ENCODE results near the gene ERP44. TPM values are rescaled to one million over a fixed set of nuclear protein-coding genes. Genes with fewer than 3 reads are reported as not detected.

The ERP44 gene
- total RNA-seq, 1 experiment from 2014 or later = 10.1 TPM

DNA sequence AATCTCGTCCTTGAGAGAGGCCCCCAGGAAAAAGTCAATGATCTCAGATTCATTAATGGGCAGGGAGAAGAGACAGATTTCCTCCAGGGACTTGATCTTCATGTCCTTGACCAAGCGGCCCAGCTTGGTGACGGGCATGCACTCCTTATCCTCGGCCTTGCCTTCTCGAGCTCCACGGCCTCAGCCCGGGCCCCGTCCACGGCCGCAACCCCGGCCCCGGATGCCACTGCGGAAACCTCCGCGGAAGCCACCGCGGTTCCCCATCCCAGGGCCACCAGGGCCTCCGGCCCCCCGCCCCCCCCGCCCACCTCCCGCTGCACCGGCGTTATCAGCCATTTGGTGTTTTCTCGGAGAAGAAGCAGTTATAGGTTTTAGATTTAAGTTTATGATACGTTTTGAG, 18.5 kb upstream of the ERP44 start:
- intact Hi-C loops (cut with micrococcal nuclease; ENCODE audit: unreplicated experiment) = no loop called here
- ATAC-seq = no peak
- Histone ChIP-seq H3K9me3 (ENCODE audit: control insufficient read depth, insufficient read depth, low read depth, low read length) (peaks cover 3% of the 10 kb centered on the region; the same call in 1 of the 2 replicates), H3K27ac (ENCODE audit: low read length) (no peak overlapping the region), H3K36me3 (ENCODE audit: control insufficient read depth, insufficient read depth, low read length) (no peaks in the 10 kb centered on the region), H3K27me3 (ENCODE audit: control insufficient read depth, insufficient read depth, low read length) (no peaks in the 10 kb centered on the region), H3K4me3 (ENCODE audit: low read depth in 2 of 2, low read length in 2 of 2) (no peak overlapping the region), H3K4me1 (ENCODE audit: control insufficient read depth, insufficient read depth, low read length) (no peaks in the 10 kb centered on the region)
- no peak for DNase-seq (ENCODE audit: low read depth, low spot score)
- BruUV-seq (replicated peaks) = no TSS peak
- TF ChIP-seq SIN3A (IDR thresholded peaks at IDR 0.05; ENCODE audit: borderline replicate concordance, insufficient read depth, low read depth, low read length) (no peak), POLR2AphosphoS5 (IDR thresholded peaks at IDR 0.05; ENCODE audit: low read depth, low read length) (no peak), TCF7L2 (IDR thresholded peaks at IDR 0.05; ENCODE audit: low read depth, low read length) (no peak)
- TF ChIP-seq, protein P1, sequence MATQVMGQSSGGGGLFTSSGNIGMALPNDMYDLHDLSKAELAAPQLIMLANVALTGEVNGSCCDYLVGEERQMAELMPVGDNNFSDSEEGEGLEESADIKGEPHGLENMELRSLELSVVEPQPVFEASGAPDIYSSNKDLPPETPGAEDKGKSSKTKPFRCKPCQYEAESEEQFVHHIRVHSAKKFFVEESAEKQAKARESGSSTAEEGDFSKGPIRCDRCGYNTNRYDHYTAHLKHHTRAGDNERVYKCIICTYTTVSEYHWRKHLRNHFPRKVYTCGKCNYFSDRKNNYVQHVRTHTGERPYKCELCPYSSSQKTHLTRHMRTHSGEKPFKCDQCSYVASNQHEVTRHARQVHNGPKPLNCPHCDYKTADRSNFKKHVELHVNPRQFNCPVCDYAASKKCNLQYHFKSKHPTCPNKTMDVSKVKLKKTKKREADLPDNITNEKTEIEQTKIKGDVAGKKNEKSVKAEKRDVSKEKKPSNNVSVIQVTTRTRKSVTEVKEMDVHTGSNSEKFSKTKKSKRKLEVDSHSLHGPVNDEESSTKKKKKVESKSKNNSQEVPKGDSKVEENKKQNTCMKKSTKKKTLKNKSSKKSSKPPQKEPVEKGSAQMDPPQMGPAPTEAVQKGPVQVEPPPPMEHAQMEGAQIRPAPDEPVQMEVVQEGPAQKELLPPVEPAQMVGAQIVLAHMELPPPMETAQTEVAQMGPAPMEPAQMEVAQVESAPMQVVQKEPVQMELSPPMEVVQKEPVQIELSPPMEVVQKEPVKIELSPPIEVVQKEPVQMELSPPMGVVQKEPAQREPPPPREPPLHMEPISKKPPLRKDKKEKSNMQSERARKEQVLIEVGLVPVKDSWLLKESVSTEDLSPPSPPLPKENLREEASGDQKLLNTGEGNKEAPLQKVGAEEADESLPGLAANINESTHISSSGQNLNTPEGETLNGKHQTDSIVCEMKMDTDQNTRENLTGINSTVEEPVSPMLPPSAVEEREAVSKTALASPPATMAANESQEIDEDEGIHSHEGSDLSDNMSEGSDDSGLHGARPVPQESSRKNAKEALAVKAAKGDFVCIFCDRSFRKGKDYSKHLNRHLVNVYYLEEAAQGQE (IDR thresholded peaks at IDR 0.05; ENCODE audit: insufficient read depth in 1 of 2, low read depth in 2 of 2, low read length in 1 of 2) = no peak
- TF ChIP-seq, protein P2, sequence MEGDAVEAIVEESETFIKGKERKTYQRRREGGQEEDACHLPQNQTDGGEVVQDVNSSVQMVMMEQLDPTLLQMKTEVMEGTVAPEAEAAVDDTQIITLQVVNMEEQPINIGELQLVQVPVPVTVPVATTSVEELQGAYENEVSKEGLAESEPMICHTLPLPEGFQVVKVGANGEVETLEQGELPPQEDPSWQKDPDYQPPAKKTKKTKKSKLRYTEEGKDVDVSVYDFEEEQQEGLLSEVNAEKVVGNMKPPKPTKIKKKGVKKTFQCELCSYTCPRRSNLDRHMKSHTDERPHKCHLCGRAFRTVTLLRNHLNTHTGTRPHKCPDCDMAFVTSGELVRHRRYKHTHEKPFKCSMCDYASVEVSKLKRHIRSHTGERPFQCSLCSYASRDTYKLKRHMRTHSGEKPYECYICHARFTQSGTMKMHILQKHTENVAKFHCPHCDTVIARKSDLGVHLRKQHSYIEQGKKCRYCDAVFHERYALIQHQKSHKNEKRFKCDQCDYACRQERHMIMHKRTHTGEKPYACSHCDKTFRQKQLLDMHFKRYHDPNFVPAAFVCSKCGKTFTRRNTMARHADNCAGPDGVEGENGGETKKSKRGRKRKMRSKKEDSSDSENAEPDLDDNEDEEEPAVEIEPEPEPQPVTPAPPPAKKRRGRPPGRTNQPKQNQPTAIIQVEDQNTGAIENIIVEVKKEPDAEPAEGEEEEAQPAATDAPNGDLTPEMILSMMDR (IDR thresholded peaks at IDR 0.05) = no peak
- in situ Hi-C loops (cut with HindIII; ENCODE audit: low pct_unique_long_range_greater_than_20kb, low sequenced_read_pairs) = no loop called here
- ChIA-PET POLR2A (no interaction called here), CTCF (no interaction called here)

DNA sequence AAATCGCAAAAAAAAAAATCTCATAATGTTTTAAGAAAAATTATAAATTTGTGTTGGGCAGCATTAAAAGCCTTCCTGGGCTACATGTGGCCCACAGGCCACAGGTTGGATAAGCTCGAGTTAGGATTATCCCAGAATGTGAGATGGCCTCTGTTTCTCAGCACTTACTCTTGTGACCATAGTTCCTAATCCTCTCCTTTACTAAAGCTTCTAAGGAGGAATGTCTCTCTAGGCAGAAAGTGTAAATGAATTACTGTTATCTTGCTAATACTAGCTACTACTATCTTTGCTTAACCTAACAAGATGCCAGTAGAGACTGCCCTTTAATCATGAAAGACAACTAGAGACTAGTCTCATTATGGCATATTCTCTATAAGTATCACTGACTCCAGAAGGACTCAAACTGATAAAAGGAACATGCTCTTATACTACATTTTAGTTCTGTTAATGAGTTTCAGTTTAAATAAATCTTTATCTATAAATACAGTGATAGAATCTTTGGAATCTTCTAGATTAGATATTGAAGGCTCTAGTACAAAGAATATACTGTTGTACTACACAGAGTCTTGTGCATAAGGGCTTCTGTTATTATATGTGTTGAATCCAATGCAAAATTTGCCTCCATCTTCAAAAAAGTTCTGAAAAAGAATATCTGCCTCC, 14.0 kb upstream of the ERP44 start:
- ChIA-PET CTCF (interaction anchor here (0.7 kb wide), 1 partner anchor 41 kb away, joined by 5 read pairs; no protein-coding TSS in a partner anchor), POLR2A (interaction anchor here (0.6 to 0.7 kb wide), 2 partner anchors 14 to 23 kb away, joined by 5 to 6 read pairs; partner anchors contain the start of genes ERP44 and INVS)
- Histone ChIP-seq H3K4me3 (ENCODE audit: low read depth in 2 of 2, low read length in 2 of 2) (no peak overlapping the region), H3K36me3 (ENCODE audit: control insufficient read depth, insufficient read depth, low read length) (no peaks in the 10 kb centered on the region; the same call in 1 of the 2 replicates), H3K27ac (ENCODE audit: low read length) (no peak overlapping the region), H3K9me3 (ENCODE audit: control insufficient read depth, insufficient read depth, low read depth, low read length) (no peaks in the 10 kb centered on the region), H3K4me1 (ENCODE audit: control insufficient read depth, insufficient read depth, low read length) (no peaks in the 10 kb centered on the region), H3K27me3 (ENCODE audit: control insufficient read depth, insufficient read depth, low read length) (no peaks in the 10 kb centered on the region)
- ATAC-seq (no peak), DNase-seq (ENCODE audit: low read depth, low spot score) (no peak)
- BruUV-seq (replicated peaks) = no TSS peak
- TF ChIP-seq, protein P1 (IDR thresholded peaks at IDR 0.05; ENCODE audit: insufficient read depth in 1 of 2, low read depth in 2 of 2, low read length in 1 of 2) = no peak
- TF ChIP-seq, protein P2 (IDR thresholded peaks at IDR 0.05) = no peak
- TF ChIP-seq SIN3A (IDR thresholded peaks at IDR 0.05; ENCODE audit: borderline replicate concordance, insufficient read depth, low read depth, low read length) = no peak
- TF ChIP-seq POLR2AphosphoS5 (IDR thresholded peaks at IDR 0.05; ENCODE audit: low read depth, low read length) = no peak
- no peak for TF ChIP-seq TCF7L2 (IDR thresholded peaks at IDR 0.05; ENCODE audit: low read depth, low read length)
- in situ Hi-C loops (cut with HindIII; ENCODE audit: low pct_unique_long_range_greater_than_20kb, low sequenced_read_pairs) = no loop called here
- intact Hi-C loops (cut with micrococcal nuclease; ENCODE audit: unreplicated experiment) = no loop called here

Measured in Panc1 (cell line).